Colon (tissue), 2 donors: Measurements from ENCODE around the gene SMIM10L2A.
"Not testable (repeated sequence)": the region's sequence is repeated elsewhere in the genome, so short reads cannot be mapped to it uniquely, and the experiment has no call there.

Experiments
- FAIRE-seq: peaks from 2 replicates; lab custom pipeline; 2012; peaks lifted over from hg19 to GRCh38; lab: Jason Lieb, UNC
- donor health status: control.
- donor health status: control.

SMIM10L2A gene

DNA sequence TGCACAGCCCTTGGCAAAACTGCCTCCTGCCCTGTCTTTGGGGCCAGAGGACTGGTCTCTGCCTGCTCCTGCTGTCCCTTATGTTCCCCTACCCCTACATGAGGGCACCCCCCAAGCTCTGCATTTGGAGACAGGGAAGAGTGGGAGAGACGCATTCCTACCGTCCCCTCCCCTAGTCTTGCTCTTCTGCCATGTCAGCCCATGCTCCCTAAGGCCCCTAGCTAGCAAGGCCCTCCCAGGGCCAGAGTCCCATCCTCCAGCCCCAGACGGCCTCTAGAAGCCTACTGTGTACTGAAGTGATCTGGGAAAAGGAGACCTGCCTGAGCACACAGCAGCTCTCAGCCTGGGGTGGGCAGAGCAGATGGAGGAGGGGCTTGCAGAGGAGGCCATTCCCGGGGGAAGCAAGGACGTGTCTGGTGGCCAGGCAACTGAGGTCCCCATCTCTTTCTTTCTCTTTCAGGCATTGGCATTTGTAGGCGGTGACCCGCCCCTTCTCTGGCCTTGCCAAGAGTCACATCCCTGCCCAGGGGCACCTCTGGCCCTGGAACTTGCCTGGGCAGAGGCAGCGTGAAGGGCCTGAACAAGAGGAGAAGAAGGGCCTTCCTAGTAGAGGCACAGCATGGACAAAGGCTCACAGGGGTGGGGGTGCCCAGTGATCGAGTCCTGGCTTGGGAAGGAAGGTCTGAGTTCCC, 1.6 kb downstream of the SMIM10L2A start:
- FAIRE-seq = not testable (repeated sequence)

DNA sequence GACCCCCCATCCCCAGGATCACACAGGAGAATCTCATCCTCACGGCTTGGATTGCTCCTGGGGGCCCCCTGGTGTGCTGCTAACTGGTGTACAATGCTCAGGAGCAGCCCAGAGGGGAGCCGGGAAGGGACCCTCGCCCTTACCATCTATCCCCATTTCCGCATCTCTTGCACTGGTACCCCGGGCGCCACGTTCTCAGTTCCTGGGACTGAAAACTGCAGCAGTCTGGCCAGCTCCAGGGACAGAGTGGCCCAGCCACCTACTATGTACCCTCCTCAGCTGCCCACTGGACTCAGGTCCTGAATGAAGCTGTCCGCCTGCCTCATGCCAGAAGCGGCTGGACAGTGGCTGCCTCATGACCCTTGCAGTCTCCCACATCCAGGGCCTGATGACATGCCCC, 2.7 kb downstream of the SMIM10L2A start:
- no peak for FAIRE-seq

DNA sequence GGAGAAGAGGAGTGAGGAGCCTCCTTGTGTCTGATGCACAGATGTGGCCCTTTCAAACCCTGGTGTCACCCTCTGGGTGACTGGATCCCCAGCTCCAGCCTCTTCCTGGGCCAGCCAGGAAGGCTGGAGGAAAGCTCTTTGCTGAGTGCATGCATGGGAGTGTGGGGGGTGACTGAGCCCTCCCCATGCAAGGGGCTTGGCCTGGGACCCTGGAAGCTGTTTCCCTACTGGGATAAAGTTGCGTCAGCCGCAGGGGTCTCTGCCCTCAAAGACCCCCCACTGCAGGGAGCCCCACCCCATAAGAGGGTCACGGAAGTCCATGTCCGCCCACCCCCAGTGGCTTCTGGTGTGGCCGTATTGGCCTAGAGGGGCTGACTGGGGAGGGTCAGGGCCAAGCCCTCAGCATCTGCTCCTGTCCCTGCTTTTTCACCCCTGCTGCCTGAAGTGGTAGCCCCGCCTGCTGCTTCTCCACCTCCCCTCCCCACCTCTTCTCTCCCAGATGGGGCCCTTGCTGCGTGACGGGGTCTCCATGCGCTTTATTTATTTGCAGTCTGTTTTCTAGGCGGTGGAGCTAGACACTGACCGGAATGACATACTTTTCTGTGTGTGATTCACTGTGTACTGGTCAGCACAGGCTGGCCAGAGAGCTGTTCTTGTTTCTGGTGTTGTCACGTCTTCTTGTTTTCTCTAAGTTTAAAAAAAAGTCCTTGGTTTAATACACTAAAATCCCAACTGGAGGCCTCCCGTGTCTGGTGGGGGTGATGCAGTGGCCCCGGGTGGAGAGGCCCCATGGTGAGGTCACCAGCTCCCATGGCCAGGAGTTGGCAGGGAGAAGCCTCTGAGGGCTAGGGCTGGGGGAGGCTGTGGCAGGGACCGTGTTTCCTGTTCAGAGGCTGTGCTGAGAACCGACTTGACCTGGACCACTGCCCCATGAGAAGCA, 3.6 kb downstream of the SMIM10L2A start:
- no peak for FAIRE-seq

DNA sequence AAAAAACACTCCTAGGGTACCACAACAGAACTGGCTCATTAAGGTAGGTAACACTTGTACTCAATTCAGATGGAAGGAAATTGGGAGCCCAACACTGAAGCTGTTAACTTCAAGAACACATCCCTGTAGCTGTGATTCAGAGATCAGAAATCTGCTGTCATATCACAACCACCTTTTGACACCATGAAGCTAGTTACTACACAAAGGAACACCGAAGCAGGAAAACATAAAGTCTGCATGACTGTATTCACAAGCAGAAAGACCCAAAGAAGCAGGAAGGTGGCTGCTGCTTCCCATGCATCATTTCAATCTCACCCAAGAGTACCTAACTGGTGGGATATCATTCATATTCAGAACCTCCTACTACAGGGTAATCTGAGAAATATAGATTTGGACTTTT, 7.7 kb downstream of the SMIM10L2A start:
- no peak for FAIRE-seq

DNA sequence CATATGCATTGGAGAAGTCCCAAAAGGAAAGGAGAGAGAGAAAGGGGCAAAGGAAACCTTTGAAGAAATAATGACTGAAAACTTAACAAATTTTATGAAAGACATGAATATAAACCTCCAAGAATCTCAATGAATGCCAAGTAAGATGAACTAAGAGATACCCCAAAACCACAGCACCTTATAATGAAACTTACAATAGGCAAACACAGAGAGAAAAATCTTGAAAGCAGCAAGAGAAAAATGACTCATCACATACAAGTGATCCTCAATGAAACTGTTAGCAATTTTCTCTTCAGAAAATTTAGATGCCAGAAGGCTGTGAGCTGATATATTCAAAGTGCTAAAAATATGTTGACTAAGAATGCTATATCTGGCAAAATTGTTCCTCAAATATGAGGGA, 10.1 kb downstream of the SMIM10L2A start:
- FAIRE-seq = no peak

DNA sequence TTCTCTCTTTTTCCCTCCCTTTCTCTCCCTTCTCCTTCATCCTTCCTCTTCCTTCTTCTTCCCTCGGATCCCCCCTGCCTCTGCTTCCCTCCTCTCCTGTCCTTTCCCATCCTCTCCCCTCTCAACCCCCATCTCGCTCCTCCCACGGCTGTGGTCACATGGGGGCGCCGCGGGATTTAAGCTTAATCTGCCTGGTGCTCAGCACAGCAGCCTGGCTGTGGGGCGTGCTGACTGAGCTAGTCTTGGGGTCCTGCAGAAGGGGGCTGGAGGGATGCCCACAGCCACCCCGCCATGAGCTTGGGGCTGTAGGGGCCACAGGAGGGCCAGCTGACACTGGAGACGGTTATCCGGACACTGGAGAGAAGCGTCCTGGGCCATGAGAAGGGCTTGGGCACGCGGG, 10.7 kb downstream of the SMIM10L2A start:
- FAIRE-seq = no peak

DNA sequence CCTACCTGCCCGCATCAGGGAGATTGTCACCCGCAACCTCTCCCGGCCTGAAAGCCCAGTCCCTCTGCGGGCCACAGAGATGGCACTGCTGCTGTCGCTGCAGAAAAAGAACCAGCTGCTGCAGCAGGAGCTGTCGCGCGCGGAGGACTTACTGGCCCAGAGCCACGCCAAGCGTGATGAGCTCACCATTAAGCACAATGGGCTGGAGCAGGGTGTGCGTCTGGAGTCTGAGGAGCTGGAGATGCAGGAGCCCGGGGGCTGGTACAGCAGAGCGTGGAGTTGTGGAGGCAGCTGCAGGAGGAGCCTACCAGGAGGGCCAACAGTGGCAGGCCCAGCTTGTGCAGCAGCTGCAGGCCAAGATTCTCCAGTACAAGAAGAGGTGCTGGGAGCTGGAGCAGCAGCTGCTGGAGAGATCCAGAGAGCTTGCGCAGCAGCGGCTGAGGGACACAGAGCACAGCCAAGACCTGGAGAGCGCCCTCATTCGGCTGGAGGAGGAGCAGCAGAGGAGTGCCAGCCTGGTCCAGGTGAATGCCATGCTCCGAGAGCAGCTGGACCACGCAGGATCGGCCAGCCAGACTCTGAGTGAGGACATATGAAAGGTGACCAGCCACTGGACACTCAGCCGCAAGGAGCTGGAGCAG, 11.3 kb downstream of the SMIM10L2A start:
- FAIRE-seq = no peak

DNA sequence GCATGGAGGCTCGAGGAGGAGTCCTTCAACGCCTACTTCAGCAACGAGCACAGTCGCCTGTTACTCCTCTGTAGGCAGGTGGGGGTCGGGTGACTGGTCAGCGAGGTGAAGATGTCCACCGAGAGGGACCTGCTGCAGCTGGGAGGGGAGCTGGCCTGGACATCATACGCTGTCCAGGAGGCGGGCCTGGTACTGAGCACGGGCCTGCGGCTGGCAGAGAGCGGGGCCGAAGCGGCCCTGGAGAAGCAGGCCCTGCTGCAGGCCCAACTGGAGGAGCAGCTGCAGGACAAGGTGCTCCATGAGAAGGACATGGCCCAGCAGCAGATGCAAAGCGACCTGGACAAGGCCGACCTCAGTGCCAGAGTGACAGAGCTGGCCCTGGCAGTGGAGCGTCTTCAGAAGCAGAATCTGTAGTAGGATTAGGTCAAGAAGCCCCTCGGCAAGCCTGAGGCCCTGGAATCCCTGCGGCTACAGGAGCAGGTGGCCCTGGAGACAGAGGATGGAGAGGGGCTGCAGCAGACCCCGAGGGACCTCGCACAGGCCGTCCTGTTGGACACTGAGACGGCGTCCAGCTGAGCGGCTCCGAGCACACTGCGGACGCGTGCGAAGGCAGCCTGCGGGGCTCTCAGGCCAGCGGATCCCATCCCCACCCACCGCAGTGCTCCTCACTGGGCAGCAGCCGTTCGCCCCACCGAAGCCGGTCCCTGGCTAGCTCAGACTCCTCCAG, 11.9 kb downstream of the SMIM10L2A start:
- FAIRE-seq = no peak

DNA sequence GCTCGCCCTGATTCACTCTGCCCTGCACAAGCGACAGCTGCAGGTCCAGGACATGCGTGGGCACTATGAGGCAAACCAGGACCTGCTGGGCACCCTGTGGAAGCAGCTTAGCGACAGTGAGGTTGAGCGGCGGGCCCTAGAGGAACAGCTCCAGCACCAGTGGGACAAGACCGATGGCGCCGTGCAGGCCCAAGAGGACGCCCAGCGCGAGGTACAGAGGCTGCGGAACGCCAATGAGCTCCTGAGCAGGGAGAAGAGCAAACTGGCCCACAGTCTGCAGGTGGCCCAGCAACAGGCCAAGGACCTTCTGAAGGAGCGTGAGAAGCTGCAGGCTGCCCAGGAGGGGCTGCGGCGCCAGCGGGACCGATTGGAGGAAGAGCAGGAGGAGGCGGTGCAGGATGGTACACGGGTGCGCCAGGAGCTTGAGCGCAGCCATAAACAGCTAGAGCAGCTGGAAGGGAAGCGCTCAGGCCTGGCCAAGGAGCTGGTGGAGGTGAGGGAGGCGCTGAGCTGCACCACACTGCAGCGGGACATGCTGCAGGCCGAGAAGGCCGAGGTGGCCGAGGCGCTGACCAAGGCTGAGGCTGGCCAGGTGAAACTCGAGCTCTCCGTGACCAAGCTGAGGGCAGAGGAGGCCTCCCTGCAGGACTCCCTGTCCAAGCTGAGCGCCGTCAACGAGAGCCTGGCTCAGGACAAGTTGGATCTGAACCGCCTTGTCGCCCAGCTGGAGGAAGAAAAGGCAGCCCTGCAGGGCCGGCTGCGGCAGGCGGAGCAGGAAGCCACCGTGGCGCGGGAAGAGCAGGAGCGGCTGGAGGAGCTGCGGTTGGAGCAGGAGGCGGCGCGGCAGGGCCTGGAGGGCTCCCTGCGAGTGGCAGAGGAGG, 12.8 kb downstream of the SMIM10L2A start:
- FAIRE-seq = no peak

DNA sequence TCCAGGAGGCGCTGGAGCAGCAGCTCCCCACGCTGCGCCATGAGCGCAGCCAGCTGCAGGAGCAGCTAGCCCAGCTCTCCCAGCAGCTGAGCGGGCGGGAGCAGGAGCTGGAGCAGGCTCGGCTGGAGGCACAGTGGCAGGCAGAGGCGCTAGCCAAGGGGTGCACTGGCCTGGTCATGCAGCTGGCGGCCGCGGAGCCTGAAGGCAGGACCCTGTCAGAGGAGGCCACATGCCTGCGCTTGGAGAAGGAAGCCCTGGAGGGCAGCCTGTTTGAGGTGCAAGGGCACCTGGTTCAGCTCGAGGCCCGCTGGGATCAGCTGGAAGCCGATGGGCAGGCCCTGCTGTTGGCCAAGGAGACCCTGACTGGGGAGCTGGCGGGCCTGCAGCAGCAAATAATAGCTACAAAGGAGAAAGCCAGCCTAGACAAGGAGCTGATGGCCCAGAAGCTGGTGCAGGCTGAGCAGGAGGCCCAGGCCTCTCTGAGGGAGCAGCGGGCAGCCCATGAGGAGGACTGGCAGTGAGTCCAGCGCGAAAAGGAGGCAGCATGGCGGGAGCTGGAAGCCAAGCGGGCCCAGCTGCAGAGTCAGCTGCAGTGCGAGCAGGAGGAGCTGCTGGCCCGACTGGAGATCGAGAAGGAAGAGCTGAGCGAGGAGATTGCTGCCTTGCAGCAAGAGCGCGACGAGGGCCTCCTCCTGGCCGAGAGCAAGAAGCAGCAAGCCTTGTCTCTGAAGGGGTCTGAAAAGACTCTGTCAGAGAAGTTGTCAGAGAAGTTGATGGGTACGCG, 13.6 kb downstream of the SMIM10L2A start:
- FAIRE-seq = no peak

DNA sequence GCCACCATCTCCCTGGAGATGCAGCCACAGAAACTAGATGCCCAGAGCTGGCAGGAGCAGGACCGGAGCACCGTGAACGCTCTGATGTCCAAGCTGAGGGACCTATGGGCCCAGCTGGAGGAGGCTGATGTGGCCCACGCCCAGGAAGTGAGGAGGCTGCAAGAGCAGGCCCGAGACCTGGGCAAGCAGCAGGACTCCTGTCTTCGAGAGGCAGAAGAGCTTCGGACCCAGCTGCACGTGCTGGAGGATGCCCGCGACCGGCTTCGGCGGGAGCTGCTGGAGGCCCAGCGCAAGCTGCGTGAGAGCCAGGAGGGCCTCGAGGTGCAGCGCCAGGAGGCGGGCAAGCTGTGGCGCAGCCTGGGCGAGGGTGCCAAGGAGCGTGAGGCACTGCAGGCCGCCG, 14.2 kb downstream of the SMIM10L2A start:
- FAIRE-seq = no peak

DNA sequence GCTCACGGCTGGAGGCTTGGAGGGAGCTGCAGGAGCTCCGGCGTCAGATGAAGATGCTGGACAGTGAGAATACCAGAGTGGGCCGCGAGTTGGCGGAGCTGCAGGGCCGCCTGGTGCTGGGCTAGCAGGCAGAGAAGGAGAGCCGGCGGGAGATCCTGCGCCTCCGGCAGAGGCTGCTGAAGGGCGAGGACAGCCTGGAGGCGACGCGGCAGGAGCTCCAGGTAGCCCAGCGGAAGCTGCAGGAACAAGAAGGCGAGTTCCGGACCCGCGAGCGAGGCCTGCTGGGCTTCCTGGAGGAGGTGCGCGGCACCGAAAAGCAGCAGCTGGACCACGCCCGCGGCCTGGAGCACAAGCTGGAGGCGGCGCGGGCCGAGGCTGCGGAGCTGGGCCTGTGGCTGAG, 14.7 kb downstream of the SMIM10L2A start:
- no peak for FAIRE-seq

DNA sequence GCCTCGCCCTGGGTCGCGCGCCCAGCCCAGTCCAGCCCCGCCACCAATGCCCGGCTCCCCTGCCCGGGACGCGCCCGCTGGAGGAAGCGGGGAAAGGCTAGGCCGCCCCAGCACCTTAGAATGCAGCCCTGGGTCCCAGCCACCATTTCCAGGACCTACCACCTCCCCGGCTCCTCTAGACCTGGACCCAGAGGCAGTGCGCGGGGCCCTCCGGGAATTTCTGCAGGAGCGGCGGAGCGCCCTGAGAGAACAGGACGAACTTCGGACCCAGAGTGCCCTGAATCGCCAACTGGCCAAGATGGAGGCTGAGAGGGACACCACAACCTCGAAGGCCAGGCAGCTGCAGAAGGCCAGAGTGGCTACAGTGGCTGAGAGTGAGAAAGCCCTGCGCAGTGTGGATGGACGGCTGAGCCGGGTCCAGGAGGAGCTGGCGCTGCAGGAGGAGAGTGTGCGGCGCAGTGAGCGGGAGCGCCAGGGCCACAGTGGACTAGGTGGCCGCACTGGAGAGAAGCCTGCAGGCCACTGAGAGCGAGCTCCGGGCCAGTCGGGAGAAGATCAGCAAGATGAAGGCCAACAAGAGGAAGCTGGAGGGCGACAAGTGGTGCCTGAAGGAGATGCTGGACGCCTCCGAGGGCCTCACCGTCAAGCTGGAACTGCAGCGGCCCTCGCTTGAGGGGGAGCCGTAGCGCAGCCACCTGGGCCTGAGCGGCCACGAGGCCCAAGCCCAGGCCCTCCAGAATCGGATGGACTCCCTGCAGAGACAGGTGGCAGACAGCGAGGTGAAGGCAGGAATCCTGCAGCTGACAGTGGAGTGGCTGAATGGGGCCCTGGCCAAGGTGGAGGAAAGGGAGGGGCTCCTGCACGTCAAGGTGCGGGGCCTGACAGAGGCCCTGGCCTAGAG, 15.5 kb downstream of the SMIM10L2A start:
- no peak for FAIRE-seq

DNA sequence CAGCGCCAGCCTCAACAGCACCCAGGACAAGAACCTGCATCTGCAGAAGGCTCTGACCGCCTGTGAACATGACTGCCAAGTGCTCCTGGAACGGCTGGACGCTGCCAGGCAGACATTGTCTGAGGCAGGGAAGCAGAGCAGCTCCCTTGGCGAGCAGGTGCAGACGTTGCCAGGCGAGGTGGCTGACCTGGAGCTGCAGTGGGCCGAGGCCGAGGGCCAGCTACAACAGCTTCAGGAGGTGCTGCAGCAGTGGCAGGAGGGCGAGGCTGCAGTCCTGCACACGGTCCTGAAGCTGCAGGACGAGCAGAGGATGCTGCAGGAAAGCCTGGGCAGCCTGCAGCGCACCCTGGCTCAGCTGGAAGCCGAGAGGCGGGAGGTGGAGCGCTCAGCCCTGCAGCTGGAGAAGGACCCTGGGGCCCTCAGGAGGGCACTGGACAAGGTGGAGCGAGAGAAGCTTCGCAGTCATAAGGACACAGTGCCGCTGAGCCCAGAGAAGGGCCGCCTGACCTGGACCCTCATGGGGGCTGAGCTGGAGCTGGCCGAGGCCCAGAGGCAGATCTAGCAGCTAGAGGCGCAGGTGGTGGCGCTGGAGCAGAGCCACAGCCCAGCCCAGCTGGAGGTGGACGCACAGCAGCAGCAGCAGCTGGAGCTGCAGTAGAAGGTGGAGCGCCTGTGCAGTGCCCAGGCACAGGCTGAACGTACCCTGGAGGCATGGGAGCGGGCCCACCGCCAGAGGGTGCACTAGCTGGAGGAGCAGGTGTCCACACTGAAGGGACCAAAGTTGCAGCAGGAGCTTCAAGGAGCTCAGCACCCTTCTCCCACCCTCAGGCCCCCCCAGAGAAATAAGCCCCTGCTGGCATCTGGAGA, 16.4 kb downstream of the SMIM10L2A start:
- no peak for FAIRE-seq

DNA sequence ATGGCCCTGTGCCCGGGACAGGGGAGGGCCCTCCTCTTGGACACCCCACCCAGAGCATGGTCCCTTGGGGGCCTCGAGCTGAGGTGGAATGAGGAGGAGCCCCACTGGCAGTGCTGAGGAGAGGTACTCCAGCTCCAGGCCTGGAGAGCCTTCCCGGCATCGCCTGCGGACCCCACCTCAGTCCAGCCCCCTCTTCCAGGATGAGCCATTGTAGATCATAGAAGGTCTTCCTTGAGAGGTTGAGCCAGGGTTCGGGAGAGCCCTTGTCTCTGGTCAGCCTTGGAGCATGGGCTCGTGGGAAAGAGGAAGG, 16.9 kb downstream of the SMIM10L2A start:
- no peak for FAIRE-seq

DNA sequence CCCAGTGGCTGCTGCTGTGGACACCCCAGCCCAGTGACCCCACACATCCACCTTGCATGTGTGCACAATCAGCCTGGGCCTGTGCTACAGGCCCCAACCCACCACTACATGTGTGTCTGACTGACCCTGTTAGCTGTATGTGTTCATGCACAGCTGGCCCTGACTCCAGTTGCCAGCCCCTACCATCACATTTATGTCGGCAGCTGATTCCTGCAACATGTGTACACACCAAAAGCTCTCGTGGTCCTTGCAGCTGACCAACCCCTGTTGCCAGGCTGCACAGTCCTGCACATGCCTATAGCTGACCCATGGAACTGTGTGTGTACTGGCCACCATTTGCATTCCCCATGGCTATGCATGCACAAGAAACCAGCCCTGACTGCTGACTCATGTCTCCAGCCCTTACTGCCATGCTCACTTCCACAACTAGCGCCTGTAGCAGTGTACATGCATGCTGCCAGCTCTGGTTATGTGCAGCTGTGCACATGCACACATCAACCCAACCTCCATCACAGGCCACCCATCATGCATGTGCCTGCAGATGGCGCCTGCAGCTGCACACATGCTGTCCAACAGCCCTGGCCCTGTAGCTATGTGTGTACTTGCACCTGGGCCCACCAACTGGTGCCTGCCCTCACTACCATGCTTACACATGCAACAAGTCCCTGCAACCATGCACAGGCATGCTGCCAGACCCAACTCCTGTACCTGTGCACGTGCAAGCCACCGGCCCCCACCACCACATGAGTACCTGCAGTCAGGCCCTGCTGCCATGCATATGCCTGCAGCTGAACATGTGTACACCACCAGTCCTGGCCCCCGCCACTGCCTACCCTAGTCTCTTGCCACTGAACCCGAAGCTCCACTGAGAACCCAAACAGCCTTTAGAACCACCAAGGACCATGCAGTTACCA, 28.1 kb downstream of the SMIM10L2A start:
- FAIRE-seq = no peak

DNA sequence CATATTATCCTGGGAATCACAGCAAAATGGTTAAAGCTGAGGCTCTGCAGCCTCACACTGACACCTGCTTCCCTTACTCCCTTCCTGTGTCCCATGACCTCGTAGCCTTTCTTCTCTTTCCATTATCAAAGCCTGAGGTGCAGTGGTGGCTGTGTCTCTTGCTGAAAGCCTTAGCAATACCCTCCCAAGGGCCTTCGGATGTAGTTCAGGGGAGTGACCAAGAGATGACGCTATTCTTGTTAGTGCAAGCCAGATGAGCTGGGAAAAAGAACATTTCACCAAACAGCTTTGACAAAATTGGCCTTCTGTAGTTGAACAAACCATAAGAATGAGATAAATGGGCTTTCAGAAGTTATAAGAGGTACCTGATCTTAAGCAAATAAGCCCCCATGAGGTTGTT, 31.6 kb downstream of the SMIM10L2A start:
- FAIRE-seq = no peak

DNA sequence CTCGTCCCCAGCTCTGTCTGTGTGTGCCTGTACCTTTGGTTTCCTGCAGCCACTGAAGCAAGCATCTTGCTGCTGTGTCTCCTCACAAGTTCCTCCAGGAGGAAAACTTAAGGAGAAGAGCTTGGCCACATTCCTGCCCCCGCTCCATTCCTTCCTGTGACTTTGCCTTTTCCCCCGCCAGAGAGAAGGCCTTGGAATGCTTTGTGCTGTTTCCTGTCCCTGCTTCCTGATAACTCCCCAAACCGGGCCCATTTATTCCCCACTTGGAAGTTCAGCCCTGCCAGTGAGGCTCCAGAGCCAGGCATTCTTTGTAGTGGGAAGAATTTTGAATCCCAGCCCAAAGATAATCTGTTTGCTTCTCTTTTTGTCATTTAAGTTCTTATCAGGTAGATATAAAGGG, 33.1 kb downstream of the SMIM10L2A start:
- no peak for FAIRE-seq
